B cell (primary cell): Measurements from ENCODE around the gene LAMB1. TPM values are rescaled to one million over a fixed set of nuclear protein-coding genes. Genes with fewer than 3 reads are reported as not detected.

ENCODE experiments used
- ATAC-seq: fragments of 200-7000 bp; cut with Tn5 transposase; one replicate; pipeline ENCODE4 v1.10.0; 2021; ENCODE audit warnings: low read depth, mild to moderate bottlenecking, moderate number of reproducible peaks, moderate library complexity
- CTCF ChIA-PET: fragments of 350-600 bp; sonication (Branson Sonifier 250); formaldehyde crosslinking; loops from one replicate; lab custom pipeline; 2021; ENCODE audit warnings: antibody characterized with exemption, inconsistent platforms; lab: Charles Lee
- POLR2A ChIA-PET: fragments of 350-600 bp; sonication (Branson Sonifier 250); formaldehyde crosslinking; loops from one replicate; lab custom pipeline; 2021; ENCODE audit warnings: antibody characterized with exemption; lab: Charles Lee
- DNase-seq: peaks from one replicate; pipeline ENCODE4 v3.0.0; 2013
- H2AFZ ChIP-seq: 2 replicates; pipeline ENCODE4 v1.6.1; 2012; ENCODE audit warnings: mild to moderate bottlenecking, low read depth, low read length; ENCODE audit not compliant: insufficient read depth, poor library complexity, severe bottlenecking
- H3K27ac ChIP-seq, 2 donors: 1 replicate in 1 of 2; 2 replicates in 1 of 2; pipeline ENCODE4 v1.5.1; 2012 to 2013; ENCODE audit warnings: low read length in 2 of 2, mild to moderate bottlenecking in 2 of 2, moderate library complexity in 1 of 2
- H3K27me3 ChIP-seq, 4 experiments: fragments of 200-600 bp in 1 of 4; sonication (generic) in 1 of 4; replicated peaks in 1 of 4; 1 replicate in 2 of 4; 2 replicates in 2 of 4; pipeline versions ENCODE4 v1.6.1 to v1.7.0; 2013 to 2016; ENCODE audit warnings: low read length in 3 of 4, mild to moderate bottlenecking in 2 of 4, mixed read lengths in 1 of 4, moderate library complexity in 1 of 4; ENCODE audit not compliant: insufficient read depth in 4 of 4, control insufficient read depth in 3 of 4; ENCODE audit errors: control extremely low read depth in 1 of 4
- H3K36me3 ChIP-seq, 2 experiments: replicated peaks in 1 of 2; 1 replicate in 1 of 2; 2 replicates in 1 of 2; pipeline versions ENCODE4 v1.6.1 to v1.7.1; 2013; ENCODE audit warnings: low read length in 1 of 2; ENCODE audit not compliant: insufficient read depth in 2 of 2, control insufficient read depth in 1 of 2; ENCODE audit errors: control extremely low read depth in 1 of 2, extremely low read depth in 1 of 2
- H3K4me1 ChIP-seq, 2 donors: fragments of 200-600 bp in 1 of 2; sonication (generic) in 1 of 2; 1 replicate in 1 of 2; 2 replicates in 1 of 2; pipeline versions ENCODE4 v1.5.1 to v1.6.1; 2013 to 2017; ENCODE audit warnings: low read length in 2 of 2; ENCODE audit not compliant: control insufficient read depth in 2 of 2, insufficient read depth in 2 of 2
- H3K4me2 ChIP-seq: replicated peaks from 2 replicates; pipeline ENCODE3; 2012; ENCODE audit warnings: mild to moderate bottlenecking, low read depth, low read length; ENCODE audit not compliant: poor library complexity, severe bottlenecking
- H3K4me3 ChIP-seq, 5 experiments: fragments of 200-600 bp in 1 of 5; sonication (generic) in 1 of 5; 1 replicate in 3 of 5; 2 replicates in 2 of 5; pipeline versions ENCODE4 v1.5.1 to v1.7.0; 2011 to 2016; ENCODE audit warnings: low read length in 4 of 5, mild to moderate bottlenecking in 4 of 5, low read depth in 2 of 5, control low read depth in 1 of 5, moderate library complexity in 1 of 5; ENCODE audit not compliant: insufficient read depth in 1 of 5; ENCODE audit errors: control extremely low read depth in 1 of 5, extremely low read depth in 1 of 5
- H3K79me2 ChIP-seq: fragments of 200-600 bp; sonication (generic); one replicate; pipeline ENCODE4 v1.6.0; 2016; ENCODE audit warnings: low read length; ENCODE audit not compliant: control insufficient read depth, insufficient read depth
- H3K9ac ChIP-seq: fragments of 200-600 bp; sonication (generic); 2 replicates; pipeline ENCODE4 v1.6.1; 2017; ENCODE audit warnings: mild to moderate bottlenecking, low read length, moderate library complexity
- H3K9me3 ChIP-seq, 3 donors: one replicate each; pipeline versions ENCODE4 v1.6.1 to v1.7.1; 2013; ENCODE audit warnings: low read length in 2 of 3; ENCODE audit not compliant: control insufficient read depth in 2 of 3, insufficient read depth in 1 of 3; ENCODE audit errors: control extremely low read depth in 1 of 3
- H4K20me1 ChIP-seq: 2 replicates; pipeline ENCODE4 v1.6.0; 2012; ENCODE audit warnings: mild to moderate bottlenecking, low read length; ENCODE audit not compliant: insufficient read depth, control insufficient read depth, poor library complexity, severe bottlenecking
- H3K27ac Mint-ChIP-seq: one replicate; pipeline ENCODE4 v1.8.0; 2021; ENCODE audit warnings: mixed read lengths
- H3K27me3 Mint-ChIP-seq: one replicate; pipeline ENCODE4 v1.8.0; 2021; ENCODE audit warnings: mixed read lengths
- H3K4me1 Mint-ChIP-seq: one replicate; pipeline ENCODE4 v1.8.0; 2021; ENCODE audit warnings: mixed read lengths
- H3K4me3 Mint-ChIP-seq: one replicate; pipeline ENCODE4 v1.8.0; 2021; ENCODE audit warnings: mixed read lengths
- H3K9me3 Mint-ChIP-seq: one replicate; pipeline ENCODE4 v1.8.0; 2022; ENCODE audit warnings: mixed read lengths; ENCODE audit not compliant: insufficient read depth
- CTCF ChIP-seq: fragments of 200-600 bp; IDR thresholded peaks from one replicate; pipeline ENCODE4 v1.8.0; 2022; ENCODE audit warnings: antibody characterized with exemption, mild to moderate bottlenecking
- EZH2 ChIP-seq: IDR thresholded peaks from 2 replicates; pipeline ENCODE4 v1.6.1; 2012; ENCODE audit warnings: borderline replicate concordance, low read depth, mild to moderate bottlenecking, moderate library complexity, low read length; ENCODE audit not compliant: insufficient read depth, poor library complexity, severe bottlenecking
- WGBS: methylation state at CpG from one replicate; pipeline ENCODE4 v1.1.5; 2013; ENCODE audit warnings: missing lambda C conversion rate; ENCODE audit not compliant: insufficient coverage; 5-methylcytosine and 5-hydroxymethylcytosine counted together
- intact Hi-C: fragments of 100-400 bp; cut with micrococcal nuclease; formaldehyde crosslinking; loops from one replicate; pipeline ENCODE4 v1.10.0; 2022
- polyA plus RNA-seq: library from polyadenylated mRNA; depleted of rRNA; stranded (reverse); fragments of >200 nt; gene quantifications from 2 replicates; pipeline ENCODE4 v1.2.3, GENCODE V29; 2012
- total RNA-seq, 2 donors: library from RNA; stranded (reverse); fragments of 120-200 nt in 1 of 2; gene quantifications; 1 replicate in 1 of 2; 2 replicates in 1 of 2; pipeline versions ENCODE4 v1.2.3 to v1.2.4, GENCODE V29; 2013 to 2022

LAMB1 gene
- total and polyA plus RNA-seq, 2 donors (not counting 1 experiment from before 2014, with no cell fraction given): not detected

- intact Hi-C loops: no loop called here
- TF ChIP-seq CTCF: no peak
- TF ChIP-seq EZH2: no peak
- ATAC-seq: no peak
- WGBS: no CpG with 5 or more reads among the region's 1 CpG
- peaks cover 3% of the 10 kb centered on the region for H3K9me3 Mint-ChIP-seq
- DNase-seq: no peak
- Histone ChIP-seq H3K27ac (no peak overlapping the region), H2AFZ (no peak overlapping the region), H3K4me3 (no peak overlapping the region), H3K36me3 (peaks cover 20 to 54% of the 10 kb centered on the region in 2 experiments), H3K27me3 (no peaks in the 10 kb centered on the region), H3K9ac (no peak overlapping the region), H3K79me2 (no peaks in the 10 kb centered on the region), H4K20me1 (no peaks in the 10 kb centered on the region), H3K9me3 (peaks cover 0 to 1% (median 0%) of the 10 kb centered on the region in 3 donors), H3K4me2 (no peak overlapping the region), H3K4me1 (no peaks in the 10 kb centered on the region)
- no peaks in the 10 kb centered on the region for H3K27me3 Mint-ChIP-seq
- no peak overlapping the region for H3K27ac Mint-ChIP-seq
- H3K4me3 Mint-ChIP-seq: no peak overlapping the region
- CTCF ChIA-PET: no interaction called here
- POLR2A ChIA-PET: no interaction called here
- H3K4me1 Mint-ChIP-seq: peaks cover 4% of the 10 kb centered on the region
Observed at GRCh38 chr7:107914831-107915230, 88.1 kb downstream of the LAMB1 start.

DNA sequence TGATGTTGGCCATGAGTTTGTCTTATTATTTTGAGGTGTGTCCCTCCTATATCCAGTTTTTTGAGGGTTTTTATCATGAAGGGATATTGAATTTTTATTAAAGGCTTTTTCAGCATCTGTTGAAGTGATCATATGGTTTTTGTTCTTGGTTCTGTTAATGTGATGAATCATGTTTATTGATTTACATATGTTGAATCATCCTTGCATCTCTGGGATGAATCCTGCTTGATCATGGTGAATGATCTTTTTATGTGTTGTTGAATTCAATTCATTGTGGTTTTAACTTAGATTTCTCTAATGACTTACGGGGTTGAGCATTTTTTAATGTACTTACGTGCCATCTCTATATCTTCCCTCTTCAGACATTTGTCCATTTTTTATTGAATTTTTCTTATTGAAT is 89.1 kb downstream of the LAMB1 start:
- peaks cover 4% of the 10 kb centered on the region for H3K4me1 Mint-ChIP-seq
- intact Hi-C loops: no loop called here
- H3K27me3 ChIP-seq: no peaks in the 10 kb centered on the region
- no peak overlapping the region for H3K9ac ChIP-seq
- ATAC-seq: no peak
- peaks cover 0 to 1% (median 0%) of the 10 kb centered on the region in 3 donors for H3K9me3 ChIP-seq
- H3K36me3 ChIP-seq: peaks cover 19 to 53% of the 10 kb centered on the region in 2 experiments
- H3K4me3 ChIP-seq: no peak overlapping the region
- WGBS: no CpG with 5 or more reads among the region's 2 CpGs
- H3K4me3 Mint-ChIP-seq: no peak overlapping the region
- H3K9me3 Mint-ChIP-seq: peaks cover 3% of the 10 kb centered on the region
- TF ChIP-seq CTCF: no peak
- no peak overlapping the region for H3K4me2 ChIP-seq
- no peak overlapping the region for H2AFZ ChIP-seq
- no peak overlapping the region for H3K27ac ChIP-seq
- no peaks in the 10 kb centered on the region for H4K20me1 ChIP-seq
- no peaks in the 10 kb centered on the region for H3K79me2 ChIP-seq
- ChIA-PET POLR2A (no interaction called here), CTCF (interaction anchor here (0.6 kb wide), 1 partner anchor 170 kb away, joined by 3 read pairs; no protein-coding TSS in a partner anchor)
- no peaks in the 10 kb centered on the region for H3K4me1 ChIP-seq
- DNase-seq: no peak
- no peaks in the 10 kb centered on the region for H3K27me3 Mint-ChIP-seq
- no peak overlapping the region for H3K27ac Mint-ChIP-seq
